ENCODE results near the gene FOXL3.

The FOXL3 gene

DNA sequence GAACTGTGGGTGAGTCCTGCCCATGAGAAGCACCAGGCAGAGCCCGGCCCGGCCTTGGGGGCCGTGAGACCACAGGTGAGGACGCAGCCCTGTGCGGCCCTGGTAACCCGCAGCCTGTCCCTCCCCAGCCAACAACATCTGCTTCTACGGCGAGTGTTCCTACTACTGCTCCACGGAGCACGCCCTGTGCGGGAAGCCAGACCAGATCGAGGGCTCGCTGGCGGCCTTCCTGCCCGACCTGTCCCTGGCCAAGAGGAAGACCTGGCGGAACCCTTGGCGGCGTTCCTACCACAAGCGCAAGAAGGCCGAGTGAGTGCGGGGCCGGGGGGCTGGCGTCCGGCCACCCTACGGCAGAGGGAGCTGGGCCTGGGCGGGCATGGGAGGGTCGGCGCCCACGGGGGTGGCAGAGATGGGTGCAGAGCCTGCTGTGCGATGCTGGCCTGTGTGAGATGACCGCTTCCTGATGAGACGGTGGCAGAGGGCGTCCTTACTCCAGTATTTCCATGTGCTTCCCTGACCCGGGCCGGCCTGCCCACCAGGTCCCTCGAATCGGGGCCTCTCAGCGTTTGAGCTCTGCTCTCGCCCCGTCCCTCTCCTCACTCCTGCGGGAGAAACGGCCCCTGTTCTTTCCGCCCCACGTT is 34.1 kb upstream of the FOXL3 start:
- DNase-seq (ENCODE audit: extremely low read depth, low read depth), result no peak
- H3K4me3 ChIP-seq (replicated peaks; ENCODE audit: low read depth, low read length), result no peak overlapping the region
- TF ChIP-seq CTCF (IDR thresholded peaks at IDR 0.05; ENCODE audit: low read depth, low read length, missing control alignments), result no peak

DNA sequence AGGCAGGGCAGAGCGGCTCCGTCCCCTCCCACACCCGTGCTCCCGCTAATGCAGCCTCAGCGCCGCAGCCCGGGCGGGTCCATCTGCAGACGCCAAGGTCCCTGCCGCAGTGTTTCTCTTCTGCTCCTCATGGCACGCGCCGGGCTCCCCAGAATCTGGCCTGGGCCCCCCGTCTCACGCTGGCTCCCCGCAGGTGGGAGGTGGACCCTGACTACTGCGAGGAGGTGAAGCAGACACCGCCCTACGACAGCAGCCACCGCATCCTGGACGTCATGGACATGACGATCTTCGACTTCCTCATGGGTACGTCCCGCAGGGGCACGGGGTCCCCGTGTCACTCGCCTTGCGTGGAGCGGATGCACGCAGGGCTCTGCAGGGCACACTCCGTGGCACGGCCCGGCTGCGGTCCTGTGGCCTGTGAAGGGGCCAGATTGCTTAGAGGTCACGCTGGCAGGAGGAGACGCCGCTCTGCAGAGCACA is 33.5 kb upstream of the FOXL3 start:
- no peak for DNase-seq (ENCODE audit: extremely low read depth, low read depth)
- TF ChIP-seq CTCF (IDR thresholded peaks at IDR 0.05; ENCODE audit: low read depth, low read length, missing control alignments), result no peak
- H3K4me3 ChIP-seq (replicated peaks; ENCODE audit: low read depth, low read length), result no peak overlapping the region

DNA sequence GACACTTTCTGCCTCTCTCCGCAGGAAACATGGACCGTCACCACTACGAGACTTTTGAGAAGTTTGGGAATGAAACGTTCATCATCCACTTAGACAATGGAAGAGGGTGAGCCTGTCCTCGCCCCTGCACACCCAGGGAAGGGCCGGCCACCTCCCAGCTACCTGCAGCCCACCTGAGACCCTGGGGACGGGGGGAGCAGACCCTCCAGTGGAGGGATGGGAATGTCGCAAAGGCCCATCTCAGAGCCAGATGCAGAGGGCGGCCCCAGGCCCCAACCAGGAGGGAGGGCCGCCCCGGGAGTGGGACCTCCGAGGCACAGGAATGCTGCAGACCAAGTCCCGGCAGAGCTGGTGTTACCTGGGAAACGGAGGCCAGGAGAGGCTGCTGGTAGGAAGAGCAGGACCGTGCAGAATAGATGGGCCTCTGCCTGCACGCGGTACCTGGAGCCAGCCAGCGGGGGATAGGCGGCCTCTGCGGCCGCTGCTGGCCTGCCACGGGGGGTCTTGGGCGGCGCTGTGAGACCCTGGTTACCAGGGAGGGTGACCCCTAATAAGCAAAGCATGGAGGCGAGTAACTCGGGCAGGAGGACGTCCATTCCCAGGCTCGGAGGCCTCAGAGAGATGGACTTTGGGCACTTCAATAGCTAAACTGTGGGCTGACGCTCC is 32.9 kb upstream of the FOXL3 start:
- no peak for DNase-seq (ENCODE audit: extremely low read depth, low read depth)
- no peak overlapping the region for H3K4me3 ChIP-seq (replicated peaks; ENCODE audit: low read depth, low read length)
- TF ChIP-seq CTCF (IDR thresholded peaks at IDR 0.05; ENCODE audit: low read depth, low read length, missing control alignments), result no peak

- no peak for DNase-seq (ENCODE audit: extremely low read depth, low read depth)
- H3K4me3 ChIP-seq (replicated peaks; ENCODE audit: low read depth, low read length), result no peak overlapping the region
- TF ChIP-seq CTCF (IDR thresholded peaks at IDR 0.05; ENCODE audit: low read depth, low read length, missing control alignments), result no peak
These were observed 32.4 kb upstream of the FOXL3 start for GRCh38 chr7:257647-257992.

DNA sequence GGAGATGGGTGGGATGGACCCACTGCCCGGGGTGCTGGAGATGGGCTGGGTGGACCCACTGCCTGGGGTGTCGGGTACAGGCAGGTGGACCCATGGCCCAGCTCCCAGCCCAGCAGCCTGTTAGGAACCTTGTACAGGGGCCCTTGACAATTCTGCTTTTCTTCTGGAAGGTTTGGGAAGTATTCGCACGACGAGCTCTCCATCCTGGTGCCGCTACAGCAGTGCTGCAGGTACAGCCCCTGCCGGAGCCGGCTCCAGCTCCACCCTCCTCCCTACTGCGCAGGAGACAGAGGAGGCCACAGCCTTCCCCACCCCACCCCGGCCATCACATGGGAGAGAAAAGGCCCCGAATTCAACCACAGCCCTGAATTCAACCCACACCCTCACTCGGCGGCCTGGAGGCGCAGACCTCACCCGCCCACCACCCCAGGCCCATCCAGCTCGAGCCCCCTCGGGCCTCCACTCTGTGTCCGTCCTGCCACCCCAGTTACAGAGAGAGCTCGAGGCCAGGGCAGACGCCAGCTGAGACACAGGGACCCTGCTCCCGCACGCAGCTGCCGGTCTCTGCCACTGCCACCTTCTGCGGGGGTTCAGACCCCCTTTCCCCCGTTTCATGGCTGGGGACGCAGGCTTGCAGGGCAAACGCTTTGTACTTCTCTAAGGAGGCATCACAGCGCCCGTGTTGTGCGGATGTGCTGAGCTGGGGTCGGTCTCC is 31.3 kb upstream of the FOXL3 start:
- no peak for DNase-seq (ENCODE audit: extremely low read depth, low read depth)
- H3K4me3 ChIP-seq (replicated peaks; ENCODE audit: low read depth, low read length), result no peak overlapping the region
- TF ChIP-seq CTCF (IDR thresholded peaks at IDR 0.05; ENCODE audit: low read depth, low read length, missing control alignments), result no peak

- no peak for TF ChIP-seq CTCF (IDR thresholded peaks at IDR 0.05; ENCODE audit: low read depth, low read length, missing control alignments)
- H3K4me3 ChIP-seq (replicated peaks; ENCODE audit: low read depth, low read length), result no peak overlapping the region
- DNase-seq (ENCODE audit: extremely low read depth, low read depth), result no peak
These were observed 30.8 kb upstream of the FOXL3 start for GRCh38 chr7:259191-259505.
